Kidney capillary endothelial cell (primary cell): Measurements from ENCODE around the gene OPHN1.
"Not testable (repeated sequence)": the region's sequence is repeated elsewhere in the genome, so short reads cannot be mapped to it uniquely, and the experiment has no call there.

Experiments
- DNase-seq: peaks from one replicate; pipeline ENCODE4 v3.0.0-alpha.2; 2018; ENCODE audit warnings: low spot score

Gene OPHN1

GRCh38 chrX:68146054-68146453 is 287.2 kb downstream of the OPHN1 start:
- DNase-seq, result peak; percentile 30

GRCh38 chrX:68139791-68140190 is 293.5 kb downstream of the OPHN1 start:
- no peak for DNase-seq

GRCh38 chrX:68133181-68133580 is 300.1 kb downstream of the OPHN1 start:
- no peak for DNase-seq

GRCh38 chrX:68132749-68133148 is 300.5 kb downstream of the OPHN1 start:
- no peak for DNase-seq

- no peak for DNase-seq
Observed at GRCh38 chrX:68121835-68122234, 311.5 kb downstream of the OPHN1 start.

- DNase-seq, result no peak
Observed at GRCh38 chrX:68121371-68121770, 311.9 kb downstream of the OPHN1 start.

GRCh38 chrX:68115371-68115770 is 317.9 kb downstream of the OPHN1 start:
- no peak for DNase-seq

GRCh38 chrX:68114573-68115129 is 318.6 kb downstream of the OPHN1 start:
- no peak for DNase-seq

GRCh38 chrX:68113837-68114572 is 319.3 kb downstream of the OPHN1 start:
- no peak for DNase-seq

- no peak for DNase-seq
Observed at GRCh38 chrX:68112321-68112720, 321.0 kb downstream of the OPHN1 start.

GRCh38 chrX:68109162-68109561 is 324.1 kb downstream of the OPHN1 start:
- no peak for DNase-seq

- DNase-seq, result no peak
Observed at GRCh38 chrX:68098431-68098830, 334.9 kb downstream of the OPHN1 start.

GRCh38 chrX:68090266-68090665 is 343.0 kb downstream of the OPHN1 start:
- DNase-seq, result no peak

GRCh38 chrX:68087526-68087925 is 345.8 kb downstream of the OPHN1 start:
- no peak for DNase-seq

- DNase-seq, result no peak
Observed at GRCh38 chrX:68086709-68087108, 346.6 kb downstream of the OPHN1 start.

- DNase-seq, result no peak
Observed at GRCh38 chrX:68084765-68085164, 348.5 kb downstream of the OPHN1 start.

GRCh38 chrX:68083510-68083909 is 349.8 kb downstream of the OPHN1 start:
- no peak for DNase-seq

- DNase-seq, result no peak
Observed at GRCh38 chrX:68079961-68080360, 353.3 kb downstream of the OPHN1 start.

GRCh38 chrX:68078801-68079200 is 354.5 kb downstream of the OPHN1 start:
- DNase-seq, result not testable (repeated sequence)

GRCh38 chrX:68077378-68077777 is 355.9 kb downstream of the OPHN1 start:
- DNase-seq, result no peak

GRCh38 chrX:68072041-68072440 is 361.3 kb downstream of the OPHN1 start:
- no peak for DNase-seq

GRCh38 chrX:68070119-68070518 is 363.2 kb downstream of the OPHN1 start:
- DNase-seq, result not testable (repeated sequence)

GRCh38 chrX:68061206-68061535 is 372.1 kb downstream of the OPHN1 start:
- no peak for DNase-seq
